HEK293T (cell line): ENCODE measurements around the gene TEAD1.

Source experiments
- CTCF ChIA-PET: fragments of 350-600 bp; formaldehyde crosslinking; extraction: SDS; loops from one replicate; lab custom pipeline; 2021; ENCODE audit warnings: antibody characterized with exemption, inconsistent platforms; lab: Yijun Ruan, JAX
- POLR2A ChIA-PET: fragments of 350-600 bp; formaldehyde crosslinking; extraction: SDS; loops from one replicate; lab custom pipeline; 2020; ENCODE audit warnings: antibody characterized with exemption, inconsistent platforms; lab: Yijun Ruan, JAX
- DNase-seq: peaks from one replicate; pipeline ENCODE4 v3.0.0; 2012; ENCODE audit warnings: mixed read lengths; ENCODE audit errors: extremely low spot score
- ARNT ChIP-seq: fragments of 450-650 bp; IDR thresholded peaks from 2 replicates; pipeline ENCODE4 v1.6.1; 2017; ENCODE audit warnings: mild to moderate bottlenecking
- BHLHE40 ChIP-seq: fragments of 450-650 bp; IDR thresholded peaks from 2 replicates; pipeline ENCODE4 v1.6.1; 2016; ENCODE audit warnings: mild to moderate bottlenecking, moderate library complexity, borderline replicate concordance
- CTBP1 ChIP-seq: fragments of 450-650 bp; IDR thresholded peaks from 2 replicates; pipeline ENCODE4 v1.6.1; 2016; ENCODE audit warnings: borderline replicate concordance
- ELF4 ChIP-seq: fragments of 450-650 bp; IDR thresholded peaks from 2 replicates; pipeline ENCODE4 v1.6.1; 2017; ENCODE audit warnings: antibody characterized with exemption
- FOXA1 ChIP-seq: fragments of 450-650 bp; IDR thresholded peaks from 2 replicates; pipeline ENCODE4 v1.6.1; 2016; ENCODE audit warnings: mild to moderate bottlenecking
- FOXK2 ChIP-seq: fragments of 450-650 bp; IDR thresholded peaks from 2 replicates; pipeline ENCODE4 v1.6.1; 2016; ENCODE audit warnings: mild to moderate bottlenecking
- FOXM1 ChIP-seq: fragments of 450-650 bp; IDR thresholded peaks from 2 replicates; pipeline ENCODE4 v1.6.1; 2017; ENCODE audit warnings: mild to moderate bottlenecking, borderline replicate concordance
- HDGF ChIP-seq: fragments of 450-650 bp; IDR thresholded peaks from 2 replicates; pipeline ENCODE4 v1.6.1; 2017; ENCODE audit warnings: antibody characterized with exemption, borderline replicate concordance
- L3MBTL2 ChIP-seq: fragments of 450-650 bp; conservative IDR thresholded peaks from 2 replicates; pipeline ENCODE4 v1.6.1; 2016; ENCODE audit warnings: mild to moderate bottlenecking
- LEF1 ChIP-seq: fragments of 450-650 bp; IDR thresholded peaks from 2 replicates; pipeline ENCODE4 v1.6.1; 2017; ENCODE audit warnings: mild to moderate bottlenecking, borderline replicate concordance
- NFRKB ChIP-seq: fragments of 450-650 bp; IDR thresholded peaks from 2 replicates; pipeline ENCODE4 v1.6.1; 2016; ENCODE audit warnings: mild to moderate bottlenecking, moderate library complexity
- PKNOX1 ChIP-seq: fragments of 450-650 bp; IDR thresholded peaks from 2 replicates; pipeline ENCODE4 v1.6.1; 2016
- SP1 ChIP-seq: fragments of 450-650 bp; IDR thresholded peaks from 2 replicates; pipeline ENCODE4 v1.6.1; 2017
- SUZ12 ChIP-seq: fragments of 450-650 bp; IDR thresholded peaks from 2 replicates; pipeline ENCODE4 v1.6.1; 2016; ENCODE audit warnings: mild to moderate bottlenecking
- TARDBP ChIP-seq: fragments of 450-650 bp; IDR thresholded peaks from 2 replicates; pipeline ENCODE4 v1.6.1; 2016
- ZNF384 ChIP-seq: fragments of 450-650 bp; IDR thresholded peaks from 2 replicates; pipeline ENCODE4 v1.6.1; 2016

The TEAD1 gene

GRCh38 chr11:12854297-12854661, 180.1 kb downstream of the TEAD1 start:
- POLR2A ChIA-PET: no interaction called here
- TF ChIP-seq TARDBP (no peak), L3MBTL2 (no peak), ARNT (no peak), SP1 (no peak), LEF1 (no peak), NFRKB (no peak), CTBP1 (no peak), BHLHE40 (no peak), ELF4 (no peak), SUZ12 (no peak), PKNOX1 (no peak), FOXA1 (no peak), FOXK2 (no peak), FOXM1 (no peak), ZNF384 (no peak), HDGF (no peak)
- CTCF ChIA-PET: no interaction called here
- DNase-seq: no peak

- ChIA-PET POLR2A (no interaction called here), CTCF (no interaction called here)
- no peak for DNase-seq
- no peak for TF ChIP-seq ZNF384
- no peak for TF ChIP-seq HDGF
- TF ChIP-seq SP1: no peak
- no peak for TF ChIP-seq TARDBP
- no peak for TF ChIP-seq BHLHE40
- no peak for TF ChIP-seq L3MBTL2
- no peak for TF ChIP-seq FOXK2
- no peak for TF ChIP-seq PKNOX1
- TF ChIP-seq ARNT: no peak
- no peak for TF ChIP-seq CTBP1
- TF ChIP-seq LEF1: no peak
These were observed 180.6 kb downstream of the TEAD1 start for GRCh38 chr11:12854829-12855228.

- ChIA-PET POLR2A (no interaction called here), CTCF (no interaction called here)
- no peak for DNase-seq
- TF ChIP-seq NFRKB (no peak), FOXK2 (no peak), ZNF384 (no peak), PKNOX1 (no peak), FOXM1 (no peak), LEF1 (no peak), SUZ12 (no peak), BHLHE40 (no peak), ELF4 (no peak), TARDBP (no peak), SP1 (no peak), ARNT (no peak), CTBP1 (no peak), L3MBTL2 (no peak), HDGF (no peak), FOXA1 (no peak)
These were observed 182.1 kb downstream of the TEAD1 start for GRCh38 chr11:12856338-12856737.

- POLR2A ChIA-PET: no interaction called here
- CTCF ChIA-PET: no interaction called here
- no peak for DNase-seq
- TF ChIP-seq FOXM1 (no peak), BHLHE40 (no peak), L3MBTL2 (no peak), TARDBP (no peak), CTBP1 (no peak), PKNOX1 (no peak), LEF1 (no peak), ARNT (no peak), SP1 (no peak), NFRKB (no peak), ELF4 (no peak), HDGF (no peak), FOXK2 (no peak), FOXA1 (no peak), ZNF384 (no peak), SUZ12 (no peak)
These were observed 183.4 kb downstream of the TEAD1 start for GRCh38 chr11:12857572-12857971.

GRCh38 chr11:12859872-12860657, 185.8 kb downstream of the TEAD1 start:
- CTCF ChIA-PET: no interaction called here
- TF ChIP-seq NFRKB (no peak), ELF4 (no peak), PKNOX1 (no peak), TARDBP (no peak), L3MBTL2 (no peak), FOXA1 (no peak), ZNF384 (no peak)
- DNase-seq: no peak
- POLR2A ChIA-PET: no interaction called here
